SK-N-SH (cell line): Measurements from ENCODE around the gene AHNAK.

Experiments used
- CTCF ChIP-seq: fragments of 200-600 bp; sonication (generic); IDR thresholded peaks from 2 replicates; pipeline ENCODE4 v1.6.1; 2017; ENCODE audit warnings: antibody characterized with exemption, mild to moderate bottlenecking, moderate library complexity
- EP300 ChIP-seq, 2 experiments: IDR thresholded peaks; 2 replicates each; pipeline versions ENCODE4 v1.4.0 to v1.6.1; 2012; ENCODE audit warnings: borderline replicate concordance in 1 of 2, low read depth in 1 of 2, low read length in 1 of 2
- EZH2phosphoT487 ChIP-seq: fragments of 200-600 bp; sonication (generic); IDR thresholded peaks from 2 replicates; pipeline ENCODE4 v1.6.1; 2017; ENCODE audit warnings: low read depth, mixed run types, mild to moderate bottlenecking, antibody characterized with exemption, moderate library complexity, borderline replicate concordance
- FOXJ3 ChIP-seq: sonication (generic); formaldehyde crosslinking; IDR thresholded peaks from 2 replicates; pipeline ENCODE4 v1.5.1; 2020; ENCODE audit warnings: mild to moderate bottlenecking, missing genetic modification reagents
- GABPA ChIP-seq: IDR thresholded peaks from 2 replicates; pipeline ENCODE4 v1.4.0; 2012; ENCODE audit warnings: low read depth, mild to moderate bottlenecking
- IRF3 ChIP-seq: fragments of 150-350 bp; IDR thresholded peaks from 2 replicates; pipeline ENCODE4 v1.6.1; 2016; ENCODE audit warnings: mild to moderate bottlenecking, low read depth, low read length
- POLR2AphosphoS5 ChIP-seq: IDR thresholded peaks from 2 replicates; pipeline ENCODE4 v1.6.1; 2012; ENCODE audit warnings: low read depth, low read length
- RAD21 ChIP-seq: IDR thresholded peaks from 2 replicates; pipeline ENCODE4 v1.6.1; 2012; ENCODE audit warnings: mild to moderate bottlenecking, low read length
- RCOR1 ChIP-seq: fragments of 150-350 bp; IDR thresholded peaks from 2 replicates; pipeline ENCODE4 v1.6.1; 2017; ENCODE audit warnings: antibody characterized with exemption, low read length
- SMC3 ChIP-seq: IDR thresholded peaks from 2 replicates; pipeline ENCODE4 v1.6.1; 2012; ENCODE audit warnings: low read depth, low read length, improper control_type of control experiment

DNA sequence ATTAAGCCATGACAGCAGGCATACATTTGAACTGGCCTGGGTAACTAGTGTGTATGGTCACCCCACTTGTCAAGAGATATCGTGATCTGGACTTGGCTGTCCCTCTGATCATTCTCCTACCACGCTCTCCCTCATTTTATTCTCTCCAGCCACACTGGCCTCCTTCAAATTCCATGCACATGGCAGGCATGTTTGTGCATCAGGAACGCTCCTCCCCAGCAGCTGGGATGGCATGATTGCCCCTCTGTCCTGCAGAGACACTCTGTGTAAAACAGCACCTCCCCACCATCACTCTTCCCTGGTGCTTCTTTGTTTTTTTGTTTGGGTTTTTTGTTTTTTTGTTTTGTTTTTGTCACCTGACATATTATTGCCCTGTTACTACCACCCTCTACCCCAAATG lies 159.2 kb downstream of the AHNAK start:
- TF ChIP-seq EZH2phosphoT487 (no peak), CTCF (no peak), IRF3 (no peak), RAD21 (no peak), RCOR1 (no peak), GABPA (no peak), SMC3 (no peak), FOXJ3 (CRISPR knock-in tag) (no peak), EP300 (IDR thresholded peaks at IDR 0.05; ENCODE audit: borderline replicate concordance in 1 of 2, low read depth in 1 of 2, low read length in 1 of 2) (no peak), POLR2AphosphoS5 (no peak)
